Kidney glomerular epithelial cell (primary cell): ENCODE data around the gene PCNX2.
A peak's percentile ranks its signal among the peaks of the same experiment; 100 is the strongest.

Experiments
- DNase-seq: peaks from one replicate; lab custom pipeline; 2025; lab: John Stamatoyannopoulos, UW

Gene PCNX2

DNA sequence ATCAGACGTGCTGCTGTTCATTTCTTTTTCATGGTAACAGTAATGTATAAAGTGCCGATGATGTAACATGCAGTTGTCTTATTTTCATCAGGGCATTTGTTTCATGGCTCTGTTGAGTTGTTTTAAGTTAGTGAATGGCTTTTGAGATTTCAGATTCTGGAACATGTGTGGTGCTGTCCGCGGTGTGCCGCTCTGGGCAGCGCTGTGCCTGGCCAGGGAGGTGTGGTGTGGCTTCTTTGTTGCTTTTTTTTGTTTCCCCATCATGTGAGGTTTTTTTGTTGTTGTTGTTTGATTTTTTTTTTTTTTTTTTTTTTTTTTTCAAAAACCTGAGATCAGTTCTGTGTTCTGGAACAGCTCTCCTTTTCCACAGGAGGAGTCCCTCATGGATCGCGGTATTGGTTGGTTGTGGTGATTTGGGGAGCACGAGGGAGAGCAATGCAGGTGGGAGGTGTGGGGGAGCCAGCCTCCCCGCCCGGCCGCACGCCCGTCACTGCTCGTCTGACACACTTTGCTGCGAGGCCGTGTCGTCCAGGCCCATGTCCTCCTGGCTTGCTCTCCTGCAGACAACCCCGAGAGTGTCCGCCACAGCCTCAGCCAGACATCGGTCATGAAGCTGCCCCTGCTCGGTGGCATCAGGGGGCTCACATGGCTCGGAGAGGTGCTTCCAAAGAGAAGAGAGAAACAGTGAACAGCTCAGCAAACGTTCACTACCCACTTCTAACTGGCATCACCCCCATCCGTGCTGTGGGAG lies 311.5 kb downstream of the PCNX2 start:
- no peak for DNase-seq

DNA sequence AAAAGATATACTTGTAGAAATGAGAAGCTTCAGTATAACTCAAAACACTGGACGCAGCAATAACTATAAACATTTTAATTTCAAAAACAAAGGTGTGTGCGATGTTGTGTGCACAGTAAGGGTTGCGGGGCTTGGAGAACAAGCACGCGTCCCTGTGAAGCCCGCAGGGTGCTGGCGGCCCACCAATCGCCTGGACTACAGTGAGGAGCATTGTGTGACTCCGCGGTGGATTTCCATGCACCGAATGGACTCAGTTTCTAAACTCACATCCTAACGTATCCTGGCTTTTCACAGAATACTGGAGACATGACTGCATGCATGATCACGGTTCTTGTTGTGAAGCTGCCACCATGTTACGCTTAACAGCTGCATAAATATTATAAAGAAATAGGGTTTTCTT lies 312.1 kb downstream of the PCNX2 start:
- DNase-seq: no peak

DNA sequence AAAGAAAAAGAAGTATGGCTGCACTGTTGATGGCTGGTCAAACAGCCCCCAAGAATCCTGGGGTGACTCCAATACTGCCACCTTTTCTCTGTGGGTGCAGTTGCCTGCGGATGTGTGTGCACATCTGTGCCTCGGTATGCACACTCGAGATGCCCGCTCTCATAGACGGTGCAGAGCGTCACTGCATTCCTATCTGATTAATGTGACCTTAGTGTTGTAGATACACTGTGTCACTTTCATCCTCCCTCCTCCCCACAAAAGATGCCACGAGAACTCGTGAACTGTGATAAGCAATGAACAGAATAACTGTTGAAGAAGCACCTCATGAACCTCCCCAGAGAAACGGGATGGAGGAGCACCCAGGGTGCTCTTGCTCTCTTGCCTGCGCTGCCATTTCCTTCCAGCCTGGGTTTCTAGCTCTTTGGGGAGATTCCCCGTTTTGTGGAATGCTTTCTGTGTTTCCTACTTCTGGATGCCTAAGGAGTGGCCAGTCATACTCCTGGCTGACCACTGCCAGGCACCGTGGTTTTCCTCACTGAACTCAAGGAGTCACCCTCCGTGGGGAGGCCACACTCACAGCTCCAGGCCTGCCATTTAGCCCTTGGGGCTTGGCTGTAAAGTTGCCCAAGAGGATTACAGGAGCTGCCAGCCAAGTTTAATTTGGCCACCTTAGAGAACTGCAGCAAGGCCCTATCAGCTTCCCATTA lies 313.1 kb downstream of the PCNX2 start:
- peak; percentile 15 for DNase-seq

DNA sequence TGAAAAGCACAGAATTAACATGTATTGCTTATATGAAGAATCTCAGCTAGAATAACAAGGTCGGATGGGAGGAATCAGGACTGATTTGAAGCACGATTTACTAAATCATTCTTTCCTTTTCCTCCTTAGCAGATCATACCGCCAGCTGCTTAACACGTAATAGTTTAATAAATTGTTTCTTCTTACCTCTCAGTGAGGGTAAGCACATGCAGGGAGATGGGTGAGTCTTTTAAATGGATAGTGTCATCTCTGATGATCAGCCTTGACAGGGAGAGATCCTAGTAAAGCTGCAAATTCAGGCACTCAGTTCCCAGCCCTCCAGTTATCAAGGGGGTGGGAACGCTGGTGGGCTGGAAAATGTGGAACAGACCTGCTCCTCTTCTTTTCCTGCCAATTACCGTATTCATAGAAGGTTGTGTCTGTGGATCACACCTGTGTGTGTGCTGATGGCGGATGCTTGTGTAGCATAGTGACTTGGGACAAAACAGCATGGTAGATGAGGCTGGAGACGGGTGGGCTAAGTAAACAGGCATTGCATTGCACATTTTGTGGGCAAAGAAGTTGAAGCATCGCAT lies 314.5 kb downstream of the PCNX2 start:
- no peak for DNase-seq

DNA sequence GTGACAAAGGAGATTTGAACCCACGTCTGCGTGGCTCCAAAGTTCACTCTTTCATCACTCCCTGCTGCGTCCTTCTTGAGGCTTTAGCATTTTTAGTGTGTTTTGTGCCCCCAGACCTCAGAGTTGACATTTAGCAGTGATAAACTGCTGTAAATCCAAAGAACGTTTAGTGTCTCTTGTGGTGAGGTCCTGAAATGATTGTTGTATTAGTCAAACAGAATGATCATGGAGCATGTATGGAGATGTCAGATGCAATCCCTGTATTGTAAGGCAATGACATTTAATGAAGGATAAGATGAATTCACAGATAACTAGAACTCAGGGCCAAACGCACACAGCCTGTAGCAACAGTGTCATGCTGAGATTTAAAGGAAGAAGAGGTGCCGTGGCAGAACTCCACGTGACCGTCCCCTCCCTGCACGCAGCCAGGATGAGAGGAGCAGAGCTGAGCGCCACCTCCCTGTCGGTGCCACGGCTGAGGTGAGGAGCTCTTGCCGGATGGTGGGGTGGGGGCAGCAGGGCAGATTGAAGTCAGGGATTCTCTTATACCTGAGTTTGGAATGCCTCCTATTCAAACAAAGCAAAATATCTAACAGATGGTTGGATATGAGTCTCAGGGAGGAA lies 315.1 kb downstream of the PCNX2 start:
- DNase-seq: no peak

DNA sequence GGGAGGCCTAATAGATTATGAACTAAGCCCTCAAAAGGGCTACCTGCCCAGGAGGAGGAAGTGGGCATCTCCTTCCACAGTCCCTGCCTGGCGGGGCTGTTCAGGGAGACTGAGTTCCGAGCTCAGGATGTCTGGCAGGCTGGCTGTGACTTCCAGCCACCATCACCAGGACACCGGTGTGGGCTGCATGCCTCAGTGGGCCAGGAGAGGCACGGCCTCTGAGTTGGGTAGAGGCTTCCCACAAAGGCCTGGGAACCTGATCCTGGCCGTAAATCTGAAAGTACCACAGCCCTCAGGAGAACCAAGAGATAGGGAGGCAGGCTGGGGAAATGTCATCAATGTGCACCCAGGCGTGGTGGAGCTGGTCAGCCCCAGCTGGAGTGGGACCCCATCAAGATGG lies 316.0 kb downstream of the PCNX2 start:
- no peak for DNase-seq

DNA sequence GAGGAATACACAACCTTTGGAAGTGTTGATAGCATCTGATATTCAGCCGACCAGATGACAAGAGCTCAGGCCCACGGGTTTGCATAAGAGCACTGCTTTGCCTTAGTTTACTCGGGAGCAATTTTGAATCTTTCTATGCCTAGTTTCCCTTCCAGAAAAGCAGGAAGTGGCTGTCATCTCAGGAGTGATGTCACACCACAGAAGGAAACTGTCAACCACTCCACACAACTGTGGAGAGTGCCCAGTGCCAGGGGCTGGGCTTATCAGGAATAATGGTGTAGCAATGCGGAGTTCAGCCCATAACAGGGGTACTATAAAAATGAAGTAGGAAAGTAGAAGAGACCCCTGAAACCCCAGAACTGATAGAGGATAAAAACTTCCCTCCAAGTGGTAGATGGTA lies 316.7 kb downstream of the PCNX2 start:
- DNase-seq: no peak

DNA sequence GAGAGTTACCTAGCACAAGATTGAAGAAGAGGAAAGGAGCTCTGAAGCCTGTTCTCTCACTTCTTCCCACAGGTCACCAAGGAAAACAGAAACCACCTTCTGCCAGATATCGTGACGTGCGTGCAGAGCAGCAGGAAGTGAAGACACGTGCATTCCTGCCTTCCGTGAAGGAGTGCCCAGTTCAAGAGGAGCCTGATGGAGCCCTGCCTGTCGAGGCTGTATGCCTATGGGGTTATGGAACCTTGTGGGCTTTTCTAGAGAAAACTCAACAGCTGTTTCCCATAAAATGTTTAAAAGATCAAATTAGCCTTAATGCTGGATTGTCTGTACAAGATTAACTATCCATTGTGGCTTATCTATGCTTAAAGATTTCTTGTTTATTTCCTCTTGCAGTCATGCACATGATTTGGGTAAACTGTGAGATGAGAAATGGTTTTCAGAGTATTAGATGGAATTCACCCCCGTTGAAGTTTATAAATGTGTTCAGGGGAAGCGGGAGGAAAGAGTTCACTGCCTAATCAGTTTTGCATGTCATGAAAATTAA lies 317.4 kb downstream of the PCNX2 start:
- no peak for DNase-seq

DNA sequence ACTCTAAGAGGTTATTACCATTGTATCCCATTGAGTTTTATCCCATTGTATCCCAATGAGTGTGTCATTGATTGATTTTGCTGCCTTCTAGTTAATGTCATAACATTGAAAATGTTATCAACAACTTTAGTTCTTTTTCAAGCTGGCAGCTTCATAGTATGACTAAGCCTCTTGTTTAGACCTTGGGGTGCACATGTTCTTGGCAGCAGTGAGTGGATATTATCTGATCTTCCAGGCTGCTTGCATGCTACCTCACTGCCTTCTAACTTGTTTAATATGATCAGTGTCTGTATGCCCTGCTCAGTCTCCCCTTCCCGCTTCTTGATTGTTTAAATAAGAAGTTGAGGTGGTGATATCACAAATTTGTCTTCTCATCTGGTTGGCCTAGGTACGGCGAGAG lies 320.6 kb downstream of the PCNX2 start:
- no peak for DNase-seq

DNA sequence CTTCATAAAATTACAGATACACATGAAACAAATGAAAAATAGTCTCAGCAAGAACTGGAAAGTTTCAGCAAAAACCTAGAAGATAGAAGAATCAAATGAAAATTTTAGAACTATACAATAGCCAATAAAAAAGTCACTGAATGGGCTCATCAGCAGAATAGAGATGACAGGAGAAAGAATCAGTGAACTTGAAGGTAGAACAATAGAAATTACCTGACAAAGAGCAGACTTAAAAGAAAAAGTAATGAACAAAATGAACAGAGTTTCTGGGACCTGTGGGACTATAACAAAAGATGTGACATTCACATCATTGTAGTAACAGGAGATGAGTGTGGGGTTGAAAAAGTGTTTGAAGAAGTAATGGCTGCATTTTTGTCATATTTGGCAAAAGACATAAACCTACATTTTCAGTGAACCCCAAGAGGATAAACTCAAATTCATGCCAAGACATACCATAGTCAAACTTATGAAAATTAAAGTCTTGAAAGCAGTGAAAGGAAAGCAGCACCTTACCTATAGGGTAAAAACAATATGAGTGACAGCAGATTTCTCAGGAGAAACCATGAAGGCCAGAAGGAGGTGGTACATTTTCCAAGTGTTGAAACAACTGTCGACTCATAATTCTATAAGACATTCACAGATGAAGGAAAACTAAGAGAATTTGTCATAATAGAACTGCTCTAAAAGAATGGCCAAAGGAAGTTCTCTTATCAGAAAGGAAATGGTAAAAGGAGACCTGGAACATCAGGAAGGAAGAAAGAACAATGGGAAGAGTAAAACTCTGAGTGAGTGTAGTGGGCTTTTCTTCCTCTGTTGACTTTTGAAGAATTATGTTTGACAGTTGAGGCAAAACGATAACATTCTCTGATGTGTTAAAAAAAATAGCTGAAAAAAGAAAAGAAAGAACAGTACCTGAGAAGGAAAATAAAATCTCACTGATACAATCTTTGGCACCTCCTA lies 321.6 kb downstream of the PCNX2 start:
- DNase-seq: no peak

DNA sequence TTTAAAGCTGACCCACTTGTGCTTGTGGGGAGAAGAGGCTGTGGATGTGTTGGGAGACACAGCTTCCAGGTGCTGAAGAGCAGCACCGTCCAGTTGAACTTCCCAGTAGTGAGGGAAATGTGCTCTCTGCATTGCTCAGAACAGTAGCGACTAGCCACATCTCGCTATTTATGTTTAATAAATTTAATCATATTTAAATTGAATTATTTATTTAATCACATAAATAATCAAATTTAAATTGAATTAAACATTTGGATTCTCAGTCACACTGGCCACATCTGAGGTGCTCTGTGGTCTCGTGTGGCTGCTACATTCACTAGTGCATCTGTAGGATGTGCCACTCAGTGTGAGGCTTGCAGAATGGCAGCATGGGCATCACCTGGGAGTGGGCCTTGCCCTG lies 325.0 kb downstream of the PCNX2 start:
- no peak for DNase-seq

DNA sequence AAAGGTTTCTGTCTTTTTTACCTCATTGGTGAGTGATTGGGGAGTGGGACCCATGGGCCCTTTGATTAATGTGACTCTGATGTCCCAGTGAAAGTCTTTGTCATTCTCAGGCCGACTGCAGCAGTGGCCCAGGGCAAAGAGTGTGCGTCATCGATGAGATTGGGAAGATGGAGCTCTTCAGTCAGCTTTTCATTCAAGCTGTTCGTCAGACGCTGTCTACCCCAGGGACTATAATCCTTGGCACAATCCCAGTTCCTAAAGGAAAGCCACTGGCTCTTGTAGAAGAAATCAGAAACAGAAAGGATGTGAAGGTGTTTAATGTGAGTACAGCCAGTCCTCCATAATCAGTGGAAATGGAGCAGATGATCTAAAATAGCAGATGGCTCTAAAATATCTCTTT lies 325.7 kb downstream of the PCNX2 start:
- DNase-seq: no peak

DNA sequence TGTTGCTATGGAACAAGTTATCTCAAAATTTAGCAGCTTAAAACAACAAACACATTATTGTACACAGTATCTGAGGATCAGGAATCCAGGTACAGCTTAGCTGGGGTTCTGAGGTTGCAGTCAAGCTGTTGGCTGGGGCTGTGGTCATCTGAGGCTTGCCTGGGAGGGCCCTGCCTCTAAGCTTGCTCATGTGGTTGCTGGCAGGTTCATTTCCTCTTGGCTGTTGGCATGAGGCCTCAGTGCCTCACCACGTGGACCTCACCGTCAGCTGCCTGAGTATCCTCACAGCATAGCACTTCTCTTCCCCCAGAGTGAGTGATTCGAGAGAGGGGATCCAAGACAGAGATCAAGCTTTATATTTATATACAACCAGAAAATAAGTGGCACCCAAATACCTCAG lies 326.6 kb downstream of the PCNX2 start:
- no peak for DNase-seq

DNA sequence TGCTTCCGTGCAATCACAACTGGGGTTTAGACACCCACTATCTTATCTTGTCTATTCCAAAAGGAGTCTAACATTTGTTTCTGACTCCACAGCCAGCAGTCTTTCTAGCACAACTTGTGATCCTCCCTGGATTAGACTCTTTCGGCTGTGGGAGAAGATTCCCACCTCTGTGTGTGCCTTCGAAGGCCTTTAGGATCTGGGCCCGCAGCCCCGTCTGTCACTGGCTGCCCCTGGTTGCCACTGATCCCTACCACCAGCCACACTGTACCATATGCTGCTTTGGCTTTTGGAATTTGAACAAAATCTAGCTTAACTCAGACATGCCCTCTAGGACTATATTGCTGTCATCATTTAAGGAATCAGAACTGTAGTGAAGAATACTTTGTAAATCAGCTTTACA lies 327.1 kb downstream of the PCNX2 start:
- no peak for DNase-seq

DNA sequence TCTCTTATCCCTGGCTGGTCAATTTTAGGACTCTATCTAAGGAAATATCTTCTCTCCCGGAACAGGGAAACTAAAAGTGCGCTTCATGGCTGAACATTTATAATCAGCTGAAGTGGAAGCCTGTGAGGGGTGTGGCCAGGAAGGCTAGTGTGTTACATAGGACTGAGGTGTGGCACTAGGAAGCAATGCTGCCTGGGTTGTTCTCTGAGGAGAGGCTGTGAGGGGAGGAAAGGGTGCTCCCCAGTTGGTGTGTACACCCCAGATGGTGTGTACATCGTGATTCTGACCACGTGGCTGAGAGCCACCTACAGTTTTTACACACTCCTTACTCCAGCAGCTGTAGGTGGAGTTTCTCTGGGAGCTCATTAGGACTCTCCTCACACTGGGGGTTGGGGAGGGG lies 328.9 kb downstream of the PCNX2 start:
- no peak for DNase-seq

DNA sequence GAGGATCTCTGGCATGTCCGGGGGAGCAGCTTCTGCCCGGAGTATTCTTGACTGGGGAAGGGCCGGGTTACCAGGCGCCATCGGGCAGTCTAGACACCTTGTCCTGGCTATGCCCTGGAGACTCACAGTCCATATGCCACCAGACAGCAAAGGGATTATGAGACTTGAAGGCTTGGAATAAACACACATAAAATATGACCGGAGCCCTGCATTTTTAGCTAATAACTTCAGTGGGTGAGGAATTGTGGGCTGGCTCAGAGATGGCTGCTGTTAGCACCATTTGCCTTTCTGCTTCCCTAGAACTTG lies 329.7 kb downstream of the PCNX2 start:
- no peak for DNase-seq

DNA sequence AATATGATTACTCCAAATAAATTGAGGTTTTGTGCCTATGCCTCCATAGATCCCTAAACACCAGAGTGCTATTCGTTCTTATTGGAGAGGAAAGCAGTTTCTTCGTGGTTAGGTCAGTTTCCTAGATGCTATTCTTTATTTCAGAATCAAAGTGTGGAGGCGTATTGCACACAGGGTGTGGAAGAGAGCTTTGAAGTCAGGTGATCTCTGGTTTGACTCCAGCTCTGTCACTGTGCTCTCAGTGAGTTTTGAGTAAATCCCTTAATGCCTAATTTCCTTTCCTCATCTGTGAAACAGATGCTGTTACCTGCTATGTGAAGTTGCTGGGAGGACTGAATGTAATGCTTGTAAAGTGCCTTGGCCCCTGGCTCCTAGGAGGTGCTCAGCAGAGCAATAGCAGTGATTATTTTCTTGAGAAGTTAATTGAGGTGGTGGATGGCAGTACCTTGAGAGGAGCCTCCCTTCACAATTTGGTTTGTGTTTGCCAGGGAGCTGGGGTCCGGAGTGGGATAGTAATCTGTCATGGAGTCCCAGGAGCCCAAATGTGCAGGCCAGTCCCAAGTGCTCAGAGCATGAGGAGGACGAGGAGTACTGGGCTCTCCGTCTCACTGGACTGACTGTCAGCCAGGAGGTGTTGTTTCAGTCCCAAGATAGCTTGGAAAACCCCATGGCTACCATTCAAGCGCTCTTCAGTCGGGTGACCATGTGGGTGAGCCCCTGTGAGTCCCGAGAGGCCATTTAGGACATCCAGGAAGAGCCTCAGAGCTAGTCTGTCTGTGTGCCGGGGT lies 330.2 kb downstream of the PCNX2 start:
- DNase-seq: no peak

DNA sequence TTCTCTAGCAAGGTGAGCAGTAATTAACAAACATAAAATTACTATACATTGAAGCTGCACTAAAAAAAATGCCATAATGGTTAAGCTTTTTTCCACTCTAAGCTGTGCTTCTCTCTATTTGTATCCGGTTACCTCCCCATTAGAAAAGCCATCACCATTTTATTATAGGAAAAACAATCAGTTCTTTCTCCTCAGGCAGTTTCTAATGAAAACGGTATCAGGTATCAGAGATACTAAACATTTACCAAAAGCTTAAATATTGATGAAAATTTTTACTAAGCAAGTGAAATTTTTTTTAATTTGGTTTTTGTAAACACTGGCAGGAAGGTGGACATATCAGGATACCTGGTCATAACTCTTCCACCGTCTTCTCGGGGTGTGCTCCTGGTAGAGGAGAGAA lies 330.9 kb downstream of the PCNX2 start:
- no peak for DNase-seq

DNA sequence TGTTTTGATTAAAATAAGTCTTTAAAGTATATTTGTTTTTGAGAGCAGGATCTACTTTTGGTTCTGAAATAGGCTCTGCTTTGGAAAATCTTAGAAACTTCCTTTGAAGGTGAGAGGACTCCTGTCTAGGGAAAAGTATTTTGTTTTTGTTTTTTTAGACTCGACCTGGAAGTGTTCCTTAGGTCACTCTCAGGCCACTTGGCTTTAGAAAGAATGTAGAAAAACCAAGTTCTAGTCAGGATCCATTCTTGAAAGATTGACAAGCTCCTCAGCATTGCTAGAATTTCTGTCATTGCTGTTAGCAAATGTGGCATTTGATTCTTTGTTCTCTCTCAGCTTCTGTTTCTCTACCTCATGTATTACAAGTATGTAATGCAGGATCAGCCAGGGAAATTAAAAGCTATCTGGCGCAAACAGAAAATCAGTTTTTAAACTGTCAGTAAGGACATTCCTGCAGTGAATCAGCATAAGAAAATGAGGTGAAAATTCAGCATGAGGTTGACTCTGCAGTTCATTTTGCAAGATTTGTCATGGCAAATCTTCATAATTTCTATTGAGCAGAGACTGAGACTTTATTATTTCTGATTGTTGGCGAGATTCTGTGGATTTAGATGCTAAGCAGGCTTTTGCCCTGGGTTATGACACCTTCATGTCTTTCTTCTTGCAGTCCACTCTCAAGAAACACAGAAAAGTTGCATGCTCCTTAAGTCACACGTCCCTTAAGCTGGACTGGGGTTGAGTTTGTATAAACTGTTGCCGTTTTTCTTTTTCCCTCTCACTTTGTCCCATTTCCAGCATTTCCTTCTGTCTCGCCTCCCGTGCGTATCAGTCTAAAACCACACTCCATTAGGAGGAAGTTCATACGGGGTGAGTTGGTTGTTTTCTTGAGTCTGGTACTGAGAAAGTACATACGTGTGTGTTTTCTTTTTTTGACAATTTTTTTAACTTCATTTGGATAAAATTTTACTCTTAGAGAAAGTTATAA lies 332.5 kb downstream of the PCNX2 start:
- DNase-seq: no peak

DNA sequence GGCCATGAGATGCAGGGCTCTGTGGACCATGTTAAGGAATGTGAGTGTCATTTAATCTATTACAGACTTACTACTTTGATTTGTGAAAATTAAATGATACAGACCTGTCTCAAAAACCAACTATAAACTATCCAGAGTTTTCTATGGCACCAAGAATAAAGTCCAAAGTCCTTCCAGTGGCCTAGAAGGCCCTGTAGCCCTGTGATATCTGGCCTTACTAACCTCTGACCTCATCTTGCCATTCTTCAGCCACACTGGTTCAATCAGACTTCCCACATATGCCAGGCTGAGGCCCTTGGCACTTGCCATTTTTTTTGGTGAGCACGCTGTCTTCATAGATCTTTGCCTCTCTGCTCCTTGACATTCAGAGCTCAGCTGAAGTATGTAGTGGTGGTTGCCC lies 337.5 kb downstream of the PCNX2 start:
- DNase-seq: no peak
